Esophagus squamous epithelium (tissue), 4 donors: Measurements from ENCODE around the gene CCDC33.
"Not testable (repeated sequence)": the region's sequence is repeated elsewhere in the genome, so short reads cannot be mapped to it uniquely, and the experiment has no call there.

ENCODE experiments used
- CTCF ChIP-seq, 6 experiments: fragments of 450-650 bp in 4 of 6; fragments of 200-600 bp in 2 of 6; sonication (generic) in 2 of 6; IDR thresholded peaks; one replicate each; pipeline ENCODE4 v1.5.1; 2016 to 2019; ENCODE audit warnings: antibody characterized with exemption in 6 of 6, mild to moderate bottlenecking in 4 of 6, moderate library complexity in 4 of 6
- POLR2A ChIP-seq, 4 donors: fragments of 450-650 bp; IDR thresholded peaks; one replicate each; pipeline ENCODE4 v1.6.1; 2017; ENCODE audit warnings: antibody characterized with exemption in 4 of 4, mild to moderate bottlenecking in 4 of 4, moderate library complexity in 3 of 4

GRCh38 chr15:74353992-74354391 is 117.9 kb downstream of the CCDC33 start:
- TF ChIP-seq CTCF, POLR2A (IDR thresholded peaks at IDR 0.05): not testable (repeated sequence)
